Measurements from ENCODE around the gene TJP3.

Gene TJP3

DNA sequence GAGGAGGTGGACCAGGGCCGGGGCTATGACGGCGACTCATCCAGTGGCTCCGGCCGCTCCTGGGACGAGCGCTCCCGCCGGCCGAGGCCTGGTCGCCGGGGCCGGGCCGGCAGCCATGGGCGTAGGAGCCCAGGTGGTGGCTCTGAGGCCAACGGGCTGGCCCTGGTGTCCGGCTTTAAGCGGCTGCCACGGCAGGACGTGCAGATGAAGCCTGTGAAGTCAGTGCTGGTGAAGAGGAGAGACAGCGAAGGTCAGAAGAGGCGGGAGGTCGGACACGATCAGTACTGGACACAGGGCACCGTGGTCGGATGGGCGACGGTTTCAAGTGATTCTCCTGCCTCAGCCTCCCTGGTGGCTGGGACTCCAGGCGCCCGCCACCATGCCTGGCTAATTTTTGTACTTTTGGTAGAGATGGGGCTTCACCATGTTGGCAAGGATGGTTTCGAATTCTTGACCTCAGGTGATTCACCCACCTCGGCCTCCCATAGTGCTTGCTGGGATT is 22.3 kb downstream of the TJP3 start:
- TF ChIP-seq MAX (IDR thresholded peaks at IDR 0.05; ENCODE audit: low read depth, low read length) (no peak), MYC (IDR thresholded peaks at IDR 0.05; ENCODE audit: low read depth, low read length) (no peak), POLR2A (IDR thresholded peaks at IDR 0.05; ENCODE audit: extremely low read depth, insufficient read length) (no peak), CTCF (IDR thresholded peaks at IDR 0.05; ENCODE audit: low read depth, low read length) (no peak)
- no peak overlapping the region for H3K4me3 ChIP-seq (ENCODE audit: low read depth, low read length)
- no peak for DNase-seq (ENCODE audit: low read depth)

DNA sequence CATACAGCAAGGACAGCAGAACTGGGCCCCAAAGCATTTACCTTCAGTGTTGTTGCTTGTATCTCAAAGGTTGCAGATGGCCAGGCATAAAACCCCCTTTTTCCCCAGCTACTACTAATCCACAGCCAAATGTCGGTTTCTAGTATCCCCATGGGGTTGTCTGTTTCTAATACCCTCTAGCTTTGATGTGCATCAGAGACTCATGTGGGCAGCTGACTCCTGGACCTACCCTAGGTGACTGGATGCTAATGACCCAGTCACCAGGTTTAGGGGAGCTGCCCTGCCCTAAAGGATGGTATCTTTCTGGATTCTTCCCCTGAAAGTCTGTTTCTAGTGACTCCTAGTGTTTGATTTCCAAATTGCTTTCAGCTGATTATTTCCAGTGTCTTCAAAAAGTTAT is 23.9 kb downstream of the TJP3 start:
- TF ChIP-seq CTCF (IDR thresholded peaks at IDR 0.05; ENCODE audit: low read depth, low read length) (no peak), MYC (IDR thresholded peaks at IDR 0.05; ENCODE audit: low read depth, low read length) (no peak), MAX (IDR thresholded peaks at IDR 0.05; ENCODE audit: low read depth, low read length) (no peak), POLR2A (IDR thresholded peaks at IDR 0.05; ENCODE audit: extremely low read depth, insufficient read length) (no peak)
- H3K4me3 ChIP-seq (ENCODE audit: low read depth, low read length) = no peak overlapping the region
- DNase-seq (ENCODE audit: low read depth) = no peak

DNA sequence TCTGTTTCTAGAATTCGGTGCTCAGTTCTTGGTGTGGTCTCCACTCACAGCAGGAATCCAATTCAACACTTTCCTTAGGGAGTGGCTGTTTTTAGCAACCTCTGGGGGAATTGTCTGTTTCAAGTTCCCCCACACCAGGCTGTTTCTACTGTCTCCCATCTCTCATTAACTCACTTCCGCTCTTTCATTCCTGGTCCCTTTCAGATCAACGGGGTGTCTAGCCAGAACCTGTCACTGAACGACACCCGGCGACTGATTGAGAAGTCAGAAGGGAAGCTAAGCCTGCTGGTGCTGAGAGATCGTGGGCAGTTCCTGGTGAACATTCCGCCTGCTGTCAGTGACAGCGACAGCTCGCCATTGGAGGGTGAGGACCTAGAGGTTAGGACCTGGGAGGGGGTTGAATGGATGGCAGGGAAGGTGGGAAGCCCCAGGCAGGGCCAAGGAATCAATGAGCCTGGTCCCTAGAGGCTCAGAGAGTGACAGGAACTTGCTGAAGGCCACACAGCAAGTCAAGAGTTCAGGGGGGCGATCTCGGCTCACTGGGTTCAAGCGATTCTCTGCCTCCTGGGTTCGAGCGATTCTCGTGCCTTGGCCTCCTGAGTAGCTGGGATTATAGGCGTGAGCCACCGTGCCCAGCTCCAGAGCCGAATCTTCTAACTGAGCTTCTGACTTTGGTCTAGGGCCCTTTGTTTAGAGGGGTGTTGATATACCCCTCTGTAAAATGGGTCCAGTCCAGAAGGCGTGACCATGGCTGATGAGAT is 25.5 kb downstream of the TJP3 start:
- no peak for TF ChIP-seq MYC (IDR thresholded peaks at IDR 0.05; ENCODE audit: low read depth, low read length)
- TF ChIP-seq MAX (IDR thresholded peaks at IDR 0.05; ENCODE audit: low read depth, low read length) = no peak
- no peak for TF ChIP-seq CTCF (IDR thresholded peaks at IDR 0.05; ENCODE audit: low read depth, low read length)
- no peak for TF ChIP-seq POLR2A (IDR thresholded peaks at IDR 0.05; ENCODE audit: extremely low read depth, insufficient read length)
- peak; percentile 26 for DNase-seq (ENCODE audit: low read depth)
- no peak overlapping the region for H3K4me3 ChIP-seq (ENCODE audit: low read depth, low read length)

- DNase-seq (ENCODE audit: low read depth) = no peak
- H3K4me3 ChIP-seq (ENCODE audit: low read depth, low read length) = no peak overlapping the region
- TF ChIP-seq MYC (IDR thresholded peaks at IDR 0.05; ENCODE audit: low read depth, low read length) (no peak), POLR2A (IDR thresholded peaks at IDR 0.05; ENCODE audit: extremely low read depth, insufficient read length) (no peak), MAX (IDR thresholded peaks at IDR 0.05; ENCODE audit: low read depth, low read length) (no peak), CTCF (IDR thresholded peaks at IDR 0.05; ENCODE audit: low read depth, low read length) (no peak)
Observed at GRCh38 chr19:3734310-3734600, 26.1 kb downstream of the TJP3 start.

GRCh38 chr19:3736106-3736724 is 28.0 kb downstream of the TJP3 start:
- no peak for DNase-seq (ENCODE audit: low read depth)
- no peak overlapping the region for H3K4me3 ChIP-seq (ENCODE audit: low read depth, low read length)
- TF ChIP-seq MYC (IDR thresholded peaks at IDR 0.05; ENCODE audit: low read depth, low read length) (no peak), CTCF (IDR thresholded peaks at IDR 0.05; ENCODE audit: low read depth, low read length) (no peak), MAX (IDR thresholded peaks at IDR 0.05; ENCODE audit: low read depth, low read length) (no peak), POLR2A (IDR thresholded peaks at IDR 0.05; ENCODE audit: extremely low read depth, insufficient read length) (no peak)
